Parathyroid adenoma (tissue), 2 donors: ENCODE results near the gene CAMK1D.

ENCODE experiments used
- H2AFZ ChIP-seq: fragments of 300-600 bp; sonication (generic); one replicate; pipeline ENCODE4 v1.7.0; 2017; ENCODE audit warnings: antibody characterized with exemption, mild to moderate bottlenecking
- H3K27ac ChIP-seq: fragments of 300-600 bp; sonication (generic); one replicate; pipeline ENCODE4 v1.7.0; 2017
- H3K27me3 ChIP-seq: fragments of 300-600 bp; sonication (generic); one replicate; pipeline ENCODE4 v1.7.0; 2017; ENCODE audit warnings: low read length; ENCODE audit not compliant: control insufficient read depth, insufficient read depth
- H3K36me3 ChIP-seq: fragments of 300-600 bp; sonication (generic); one replicate; pipeline ENCODE4 v1.7.0; 2017; ENCODE audit warnings: low read length; ENCODE audit not compliant: control insufficient read depth, insufficient read depth
- H3K4me1 ChIP-seq: fragments of 300-600 bp; sonication (generic); one replicate; pipeline ENCODE4 v1.7.0; 2017; ENCODE audit warnings: control low read depth
- H3K4me2 ChIP-seq: fragments of 300-600 bp; sonication (generic); one replicate; pipeline ENCODE4 v1.7.0; 2017; ENCODE audit warnings: low read length
- H3K4me3 ChIP-seq: fragments of 300-600 bp; sonication (generic); one replicate; pipeline ENCODE4 v1.7.0; 2017; ENCODE audit warnings: low read depth, low read length
- H3K79me2 ChIP-seq: fragments of 300-600 bp; sonication (generic); one replicate; pipeline ENCODE4 v1.7.0; 2017; ENCODE audit warnings: control low read depth
- H3K9ac ChIP-seq: fragments of 300-600 bp; sonication (generic); one replicate; pipeline ENCODE4 v1.7.0; 2017; ENCODE audit warnings: mild to moderate bottlenecking
- H3K9me3 ChIP-seq: fragments of 300-600 bp; sonication (generic); one replicate; pipeline ENCODE4 v1.7.0; 2017; ENCODE audit warnings: low read length; ENCODE audit not compliant: control insufficient read depth
- TF ChIP-seq, protein P1 (sequence below): fragments of 300-600 bp; sonication (generic); IDR thresholded peaks from one replicate; pipeline ENCODE4 v1.7.0; 2017; ENCODE audit warnings: antibody characterized with exemption, mild to moderate bottlenecking
- donor health status: primary hyperparathyroidism.

Gene CAMK1D

DNA sequence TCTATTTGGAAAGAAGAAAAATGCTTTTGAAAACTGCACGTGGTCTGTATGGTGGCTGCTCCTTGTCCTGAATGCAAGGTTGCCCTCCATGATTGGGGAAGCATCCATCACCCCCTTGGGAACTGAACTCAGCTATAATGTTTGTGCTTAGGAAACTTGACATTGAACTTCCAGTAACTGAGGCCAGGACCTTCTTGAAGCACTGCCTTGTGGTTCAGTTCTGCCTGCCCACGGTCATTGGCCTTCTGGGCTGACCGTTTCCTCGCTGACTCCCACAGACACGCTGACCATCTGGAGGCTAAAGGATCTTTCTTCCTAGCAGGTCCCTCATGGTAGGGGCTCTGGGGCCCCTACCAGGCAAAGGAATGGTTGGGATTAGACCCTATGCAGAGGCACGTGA is 247.8 kb downstream of the CAMK1D start:
- Histone ChIP-seq H2AFZ (no peak overlapping the region), H3K4me1 (no peaks in the 10 kb centered on the region), H3K36me3 (no peaks in the 10 kb centered on the region), H3K4me3 (no peak overlapping the region), H3K4me2 (no peak overlapping the region), H3K27ac (no peak overlapping the region), H3K79me2 (no peaks in the 10 kb centered on the region), H3K27me3 (no peaks in the 10 kb centered on the region), H3K9me3 (no peaks in the 10 kb centered on the region), H3K9ac (no peak overlapping the region)
- TF ChIP-seq, protein P1, sequence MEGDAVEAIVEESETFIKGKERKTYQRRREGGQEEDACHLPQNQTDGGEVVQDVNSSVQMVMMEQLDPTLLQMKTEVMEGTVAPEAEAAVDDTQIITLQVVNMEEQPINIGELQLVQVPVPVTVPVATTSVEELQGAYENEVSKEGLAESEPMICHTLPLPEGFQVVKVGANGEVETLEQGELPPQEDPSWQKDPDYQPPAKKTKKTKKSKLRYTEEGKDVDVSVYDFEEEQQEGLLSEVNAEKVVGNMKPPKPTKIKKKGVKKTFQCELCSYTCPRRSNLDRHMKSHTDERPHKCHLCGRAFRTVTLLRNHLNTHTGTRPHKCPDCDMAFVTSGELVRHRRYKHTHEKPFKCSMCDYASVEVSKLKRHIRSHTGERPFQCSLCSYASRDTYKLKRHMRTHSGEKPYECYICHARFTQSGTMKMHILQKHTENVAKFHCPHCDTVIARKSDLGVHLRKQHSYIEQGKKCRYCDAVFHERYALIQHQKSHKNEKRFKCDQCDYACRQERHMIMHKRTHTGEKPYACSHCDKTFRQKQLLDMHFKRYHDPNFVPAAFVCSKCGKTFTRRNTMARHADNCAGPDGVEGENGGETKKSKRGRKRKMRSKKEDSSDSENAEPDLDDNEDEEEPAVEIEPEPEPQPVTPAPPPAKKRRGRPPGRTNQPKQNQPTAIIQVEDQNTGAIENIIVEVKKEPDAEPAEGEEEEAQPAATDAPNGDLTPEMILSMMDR = no peak

DNA sequence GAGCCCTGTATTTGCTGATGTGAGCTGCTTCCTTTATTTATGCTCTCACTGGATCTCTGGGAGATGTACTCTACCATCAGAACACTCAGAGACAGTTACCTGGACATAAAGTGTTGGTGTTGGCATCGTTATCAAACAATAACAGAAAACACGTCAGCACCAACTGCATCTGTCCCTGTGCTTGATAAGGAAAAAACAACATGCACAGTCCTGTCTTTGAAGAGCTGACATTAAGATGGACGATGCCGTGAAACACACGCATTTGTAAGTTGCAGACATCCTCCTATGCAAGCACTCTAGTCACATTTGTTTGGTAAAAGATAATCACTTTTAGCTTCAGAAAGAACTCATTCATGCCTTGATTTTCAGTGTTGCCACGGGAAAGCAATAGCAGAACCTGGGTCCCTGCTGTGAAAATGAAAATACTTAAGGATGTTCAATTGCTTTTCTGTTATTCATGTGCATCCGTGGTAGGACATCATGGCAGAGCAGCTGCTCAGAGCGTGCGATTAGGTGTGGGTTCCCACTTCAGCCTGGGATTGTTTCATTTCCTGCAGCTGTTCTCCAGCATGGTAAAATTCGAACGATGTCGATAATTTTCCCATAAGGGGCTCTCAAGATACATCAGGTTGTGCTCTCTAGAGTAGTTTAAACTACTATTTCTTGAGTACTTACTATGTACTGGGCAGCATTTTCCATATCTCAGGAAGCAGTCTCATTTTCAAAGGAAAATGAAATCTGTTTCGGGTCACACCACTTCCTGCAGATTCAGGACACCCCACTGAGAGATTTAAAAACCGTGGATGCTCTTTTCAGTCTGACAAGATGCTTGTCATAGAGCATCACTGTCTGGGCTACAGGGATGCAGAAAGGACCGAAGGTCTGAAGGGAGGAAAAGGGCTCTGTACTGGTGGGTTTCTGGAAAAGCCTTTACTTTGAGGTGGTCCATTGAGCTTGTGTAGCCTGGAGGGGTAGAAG is 248.7 kb downstream of the CAMK1D start:
- TF ChIP-seq, protein P1 = no peak
- Histone ChIP-seq H3K4me2 (no peak overlapping the region), H3K27ac (no peak overlapping the region), H3K9ac (no peak overlapping the region), H3K79me2 (no peaks in the 10 kb centered on the region), H3K4me1 (no peaks in the 10 kb centered on the region), H2AFZ (no peak overlapping the region), H3K9me3 (no peaks in the 10 kb centered on the region), H3K4me3 (no peak overlapping the region), H3K27me3 (no peaks in the 10 kb centered on the region), H3K36me3 (no peaks in the 10 kb centered on the region)

DNA sequence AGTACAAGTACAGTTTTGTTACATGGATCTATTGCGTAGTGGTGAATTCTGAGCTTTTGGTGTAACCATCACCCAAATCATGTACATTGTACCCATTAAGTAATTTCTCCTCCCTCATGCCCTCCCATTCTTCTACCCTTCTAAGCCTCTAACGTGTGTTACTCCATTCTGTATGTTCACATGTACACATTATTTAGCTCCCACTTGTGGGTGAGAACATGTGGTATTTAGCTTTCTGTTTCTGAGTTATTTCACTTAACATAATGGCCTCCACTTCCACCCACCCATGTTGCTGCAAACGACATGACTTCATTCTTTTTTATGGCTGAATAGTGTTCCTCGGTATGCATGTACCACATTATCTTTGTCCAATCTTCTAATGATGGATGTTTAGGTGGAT is 251.3 kb downstream of the CAMK1D start:
- no peak overlapping the region for H2AFZ ChIP-seq
- H3K9me3 ChIP-seq = no peaks in the 10 kb centered on the region
- H3K27ac ChIP-seq = no peak overlapping the region
- TF ChIP-seq, protein P1 = no peak
- no peak overlapping the region for H3K9ac ChIP-seq
- H3K27me3 ChIP-seq = no peaks in the 10 kb centered on the region
- H3K4me3 ChIP-seq = no peak overlapping the region
- H3K4me2 ChIP-seq = no peak overlapping the region
- H3K4me1 ChIP-seq = no peaks in the 10 kb centered on the region
- H3K36me3 ChIP-seq = no peaks in the 10 kb centered on the region
- no peaks in the 10 kb centered on the region for H3K79me2 ChIP-seq

DNA sequence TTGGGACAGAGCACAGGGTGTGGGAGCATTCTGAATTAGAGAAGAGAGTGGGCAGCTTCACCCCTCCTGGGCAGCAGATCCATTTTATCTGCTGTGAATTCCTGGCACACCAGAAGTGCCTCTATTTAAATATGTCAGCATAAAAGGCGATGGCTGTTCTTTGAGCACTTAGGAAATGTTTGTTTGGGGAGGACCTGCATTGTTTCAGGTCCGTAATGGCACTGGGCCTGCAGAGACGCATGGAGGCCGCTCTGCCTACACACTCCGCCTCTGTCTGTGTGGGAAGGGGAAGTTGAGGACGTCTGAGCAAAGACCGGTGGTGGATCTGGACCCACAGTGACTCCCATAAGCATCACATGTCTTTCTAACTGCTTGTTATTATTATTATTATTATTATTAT is 253.2 kb downstream of the CAMK1D start:
- Histone ChIP-seq H3K79me2 (no peaks in the 10 kb centered on the region), H2AFZ (no peak overlapping the region), H3K27ac (no peak overlapping the region), H3K27me3 (no peaks in the 10 kb centered on the region), H3K4me2 (no peak overlapping the region), H3K9me3 (no peaks in the 10 kb centered on the region), H3K4me3 (no peak overlapping the region), H3K4me1 (no peaks in the 10 kb centered on the region), H3K9ac (no peak overlapping the region), H3K36me3 (no peaks in the 10 kb centered on the region)
- TF ChIP-seq, protein P1 = no peak
